Activated gamma-delta T cell treated with anti-CD3 and anti-CD28 coated beads, Interleukin-2, amount 50 U/mL, for 16 hours (primary cell): Measurements from ENCODE around the gene INS.

Source experiments
- DNase-seq: peaks from one replicate; pipeline ENCODE4 v3.0.0-alpha.2; 2020; ENCODE audit warnings: low read depth

The INS gene

GRCh38 chr11:2143799-2144543 lies 17.0 kb downstream of the INS start:
- no peak for DNase-seq

- no peak for DNase-seq
These were observed 17.6 kb downstream of the INS start for GRCh38 chr11:2143477-2143798.

GRCh38 chr11:2142762-2143202 lies 18.2 kb downstream of the INS start:
- DNase-seq = no peak

- DNase-seq = no peak
These were observed 18.7 kb downstream of the INS start for GRCh38 chr11:2142300-2142759.

- DNase-seq = no peak
These were observed 20.3 kb downstream of the INS start for GRCh38 chr11:2140411-2141400.

DNA sequence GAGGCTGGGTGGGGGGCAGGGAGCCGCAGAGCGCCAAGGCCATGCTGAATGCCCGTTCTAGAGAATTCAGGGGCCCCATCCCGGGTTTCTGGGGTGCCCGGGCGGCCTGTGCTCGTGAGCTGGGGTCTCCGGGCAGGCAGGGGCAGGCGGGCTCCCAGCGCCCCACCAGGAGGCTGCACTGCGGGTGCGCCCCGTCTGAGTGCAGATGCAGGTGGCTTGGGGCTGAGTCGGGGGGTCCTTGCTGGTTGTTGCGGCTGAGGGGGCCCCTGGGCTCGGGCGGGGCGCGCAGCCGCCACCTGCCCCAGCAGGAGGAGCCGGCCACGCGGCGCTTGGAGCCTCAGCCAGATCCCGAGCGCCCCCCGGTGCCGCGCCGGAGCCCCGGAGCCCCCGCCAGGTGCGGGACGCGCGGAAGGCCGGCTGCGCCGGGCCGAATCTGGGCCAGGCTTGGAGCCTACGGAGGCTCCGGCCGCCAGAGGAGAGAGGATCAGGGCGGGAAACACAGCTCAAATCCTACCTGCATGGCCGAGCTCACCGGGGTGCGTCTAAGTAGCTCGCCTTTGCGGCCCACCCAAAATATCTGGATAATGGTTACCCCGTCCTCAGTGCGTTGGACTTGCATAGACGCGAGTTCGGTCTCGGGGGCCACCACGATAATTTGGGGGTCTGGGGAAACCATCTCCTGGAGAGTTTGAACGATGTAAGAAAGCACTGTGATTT lies 21.2 kb downstream of the INS start:
- no peak for DNase-seq

DNA sequence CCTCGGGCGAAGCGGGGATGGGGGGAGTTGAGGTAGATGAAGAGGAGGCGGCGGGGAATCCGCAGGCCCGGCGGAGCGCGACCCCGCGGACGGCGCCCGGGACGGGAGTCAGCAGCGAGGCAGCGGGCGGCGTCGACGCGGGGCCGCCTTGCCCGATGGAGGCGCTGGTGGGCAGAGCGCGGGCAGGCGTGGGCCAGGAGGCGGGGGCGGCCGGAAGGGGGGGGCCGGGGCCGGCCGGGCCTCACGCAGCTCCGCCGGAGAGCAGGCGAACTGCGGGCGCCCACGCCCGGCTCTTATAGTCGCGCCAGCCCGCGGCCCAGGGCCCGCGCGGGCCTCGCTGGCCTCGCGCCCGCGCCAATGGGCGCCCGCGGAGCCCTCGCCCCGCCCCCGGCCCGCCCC lies 21.9 kb downstream of the INS start, which contains the start of gene IGF2:
Gene IGF2, minus strand, starts transcription at position 267 of the 399 bp plus-strand sequence. CDS start 3,866 bp downstream, outside the sequence.
- DNase-seq = no peak

GRCh38 chr11:2138431-2139122 lies 22.4 kb downstream of the INS start:
- DNase-seq = no peak

- DNase-seq = no peak
These were observed 23.0 kb downstream of the INS start for GRCh38 chr11:2138068-2138430.

- DNase-seq = no peak
These were observed 23.6 kb downstream of the INS start for GRCh38 chr11:2137202-2138067.

DNA sequence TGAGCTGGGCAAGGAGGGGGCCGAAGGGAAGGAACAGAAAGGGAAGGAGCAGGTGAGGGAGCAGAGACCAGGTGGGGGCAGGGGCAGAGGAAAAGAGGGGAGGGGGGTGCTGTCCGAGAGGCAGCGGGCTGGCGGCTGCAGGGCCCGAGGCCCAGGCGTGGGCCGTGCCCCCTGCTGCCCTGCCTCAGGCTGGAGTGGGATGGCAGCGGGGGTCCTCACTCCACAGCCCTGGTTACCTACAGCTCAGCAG lies 24.1 kb downstream of the INS start:
- DNase-seq = no peak

DNA sequence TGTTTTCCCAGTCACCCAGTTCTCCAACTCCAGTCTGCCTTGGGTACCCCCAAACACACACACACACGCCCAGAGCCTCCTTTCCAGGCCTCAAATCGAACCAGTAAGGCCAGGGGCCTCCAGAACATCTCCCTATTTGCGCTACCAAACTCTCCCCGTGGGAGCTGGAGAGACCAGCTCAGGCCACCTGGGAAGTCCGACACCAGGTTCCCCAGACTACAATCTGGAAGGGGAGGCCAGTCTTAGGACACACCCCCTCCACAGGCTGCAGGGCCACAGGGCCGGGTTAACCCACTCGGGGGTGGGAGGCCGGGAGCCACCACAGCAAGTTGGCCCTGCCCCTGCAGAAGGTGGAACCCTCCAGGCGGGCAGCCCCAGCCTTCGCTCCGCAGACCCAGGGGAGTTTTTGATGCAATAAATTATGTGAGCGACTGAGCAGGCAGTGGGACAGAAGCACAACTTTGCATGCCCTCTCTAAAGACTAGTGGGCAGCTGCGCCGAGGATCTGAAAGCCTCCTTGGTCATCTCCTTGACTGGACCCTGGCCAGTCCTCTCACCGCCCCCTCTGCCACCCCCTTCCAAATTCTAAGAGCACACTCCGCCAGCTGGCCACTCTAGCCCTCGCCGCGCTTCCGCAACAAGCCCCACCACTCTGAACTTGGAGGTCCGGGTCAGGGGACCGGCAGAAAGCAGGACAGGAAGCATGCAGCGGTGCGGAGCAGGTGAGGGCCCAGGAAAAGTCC lies 24.6 kb downstream of the INS start:
- DNase-seq = no peak

- DNase-seq = no peak
These were observed 25.3 kb downstream of the INS start for GRCh38 chr11:2135648-2136201.

DNA sequence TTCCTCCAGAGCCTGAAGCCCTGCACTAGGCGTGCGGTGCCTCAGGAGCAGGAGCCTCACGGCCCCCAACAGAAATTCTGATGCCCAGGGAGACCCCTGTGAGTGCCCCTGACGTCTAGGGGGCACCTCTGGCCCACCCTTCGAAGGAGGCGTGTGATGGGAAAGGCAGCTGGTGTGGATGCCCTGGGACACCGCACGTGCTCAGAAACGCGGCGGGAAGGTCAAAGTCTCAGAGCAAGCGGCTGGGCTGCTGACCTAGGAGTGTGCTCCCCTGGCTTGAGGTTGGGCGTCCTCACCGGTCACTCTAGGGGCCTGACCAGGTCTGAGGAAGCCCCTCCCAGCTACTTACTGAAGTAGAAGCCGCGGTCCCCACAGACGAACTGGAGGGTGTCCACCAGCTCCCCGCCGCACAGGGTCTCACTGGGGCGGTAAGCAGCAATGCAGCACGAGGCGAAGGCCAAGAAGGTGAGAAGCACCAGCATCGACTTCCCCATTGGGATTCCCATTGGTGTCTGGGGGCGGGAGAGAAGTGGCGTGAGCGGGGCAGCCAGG lies 25.9 kb downstream of the INS start:
- DNase-seq = no peak

- no peak for DNase-seq
These were observed 26.7 kb downstream of the INS start for GRCh38 chr11:2134022-2135010.

DNA sequence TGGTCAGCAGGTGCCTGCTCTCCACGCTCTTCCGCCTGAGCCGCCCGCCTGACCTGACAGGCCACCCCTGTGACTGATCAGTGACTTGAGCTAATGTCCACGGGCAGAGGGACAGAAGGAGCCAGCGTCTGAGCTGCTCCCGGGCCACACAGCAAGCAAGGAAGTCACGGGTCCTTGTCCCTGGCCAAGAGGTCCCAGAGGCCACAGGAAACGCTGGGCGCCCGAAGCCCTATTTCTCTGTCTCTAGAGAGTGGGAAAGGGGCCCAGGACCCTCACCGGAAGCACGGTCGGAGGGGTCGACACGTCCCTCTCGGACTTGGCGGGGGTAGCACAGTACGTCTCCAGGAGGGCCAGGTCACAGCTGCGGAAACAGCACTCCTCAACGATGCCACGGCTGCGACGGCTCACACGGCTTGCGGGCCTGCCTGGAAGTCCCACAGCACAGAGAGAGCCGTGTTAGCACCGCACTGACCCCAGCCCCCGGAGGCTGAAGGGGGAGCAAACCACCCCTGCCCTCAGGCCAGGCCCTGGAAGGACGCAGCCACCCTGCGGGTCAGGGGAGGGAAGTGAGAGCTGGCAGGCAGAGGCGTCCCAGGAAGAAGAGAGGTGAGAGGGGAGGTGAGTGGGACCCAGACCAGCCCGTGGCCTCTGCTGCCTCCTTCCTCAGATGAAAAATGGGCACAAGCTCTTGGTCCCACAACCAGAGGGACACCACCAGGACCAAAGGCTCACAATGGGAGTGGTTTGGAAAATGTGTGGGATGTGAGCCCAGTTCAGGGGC lies 27.6 kb downstream of the INS start:
- no peak for DNase-seq

DNA sequence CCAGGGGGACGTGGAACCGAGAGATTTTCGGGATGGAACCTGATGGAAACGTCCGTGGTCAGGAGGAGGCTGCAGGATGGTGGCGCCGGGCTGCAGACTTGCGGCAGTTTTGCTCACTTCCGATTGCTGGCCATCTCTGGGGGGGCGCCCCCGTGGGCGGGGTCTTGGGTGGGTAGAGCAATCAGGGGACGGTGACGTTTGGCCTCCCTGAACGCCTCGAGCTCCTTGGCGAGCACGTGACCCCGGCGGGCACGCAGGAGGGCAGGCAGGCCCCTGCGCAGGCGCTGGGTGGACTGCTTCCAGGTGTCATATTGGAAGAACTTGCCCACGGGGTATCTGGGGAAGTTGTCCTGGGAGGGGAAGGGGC lies 28.2 kb downstream of the INS start:
- DNase-seq = no peak

- DNase-seq = no peak
These were observed 28.8 kb downstream of the INS start for GRCh38 chr11:2132246-2132645.
